Stimulated activated CD8-positive, alpha-beta memory T cell treated with anti-CD3 and anti-CD28 coated beads, Interleukin-12 subunit alpha, Interleukin-12 subunit beta, amount 100 ng/mL, for 4 hours (primary cell): ENCODE measurements around the gene SNX33.
"Not testable (repeated sequence)": the region's sequence is repeated elsewhere in the genome, so short reads cannot be mapped to it uniquely, and the experiment has no call there.

Source experiments
- DNase-seq: peaks from one replicate; pipeline ENCODE4 v3.0.0-alpha.2; 2020; ENCODE audit warnings: low read depth

The SNX33 gene

DNA sequence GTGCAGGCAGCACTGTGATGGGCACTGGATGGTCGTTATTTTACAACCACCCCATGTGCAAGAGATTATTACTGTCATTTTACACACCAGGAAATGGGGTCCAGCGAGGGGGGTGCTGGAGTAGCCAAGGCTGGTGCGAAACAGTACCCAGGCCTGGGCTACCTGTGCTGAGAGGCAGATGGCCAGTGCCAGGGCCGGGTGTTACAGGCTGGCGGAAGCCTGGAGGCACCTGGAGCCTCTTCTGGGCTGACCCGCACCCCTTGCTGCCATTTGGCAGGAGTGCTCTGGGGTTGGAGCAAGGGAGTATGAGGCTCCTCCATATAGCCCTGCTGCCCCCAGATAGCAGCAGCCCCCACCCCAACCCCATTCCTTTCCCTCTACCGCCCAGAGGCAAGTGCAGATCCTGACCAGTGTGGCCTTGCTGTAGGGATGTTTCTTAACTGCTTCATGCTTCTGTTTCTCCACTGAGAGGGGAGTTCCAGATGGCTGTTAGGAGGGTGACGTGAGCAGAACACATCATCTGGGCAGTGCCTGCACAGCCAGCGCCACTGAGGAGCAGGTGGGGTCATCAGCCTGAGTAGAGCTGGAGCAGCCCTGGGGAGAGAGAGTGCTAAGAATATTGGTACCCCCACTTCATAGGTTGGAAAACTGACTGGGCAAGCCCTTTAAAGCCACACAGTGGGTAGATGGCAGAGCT lies 15.3 kb downstream of the SNX33 start:
- DNase-seq: no peak

DNA sequence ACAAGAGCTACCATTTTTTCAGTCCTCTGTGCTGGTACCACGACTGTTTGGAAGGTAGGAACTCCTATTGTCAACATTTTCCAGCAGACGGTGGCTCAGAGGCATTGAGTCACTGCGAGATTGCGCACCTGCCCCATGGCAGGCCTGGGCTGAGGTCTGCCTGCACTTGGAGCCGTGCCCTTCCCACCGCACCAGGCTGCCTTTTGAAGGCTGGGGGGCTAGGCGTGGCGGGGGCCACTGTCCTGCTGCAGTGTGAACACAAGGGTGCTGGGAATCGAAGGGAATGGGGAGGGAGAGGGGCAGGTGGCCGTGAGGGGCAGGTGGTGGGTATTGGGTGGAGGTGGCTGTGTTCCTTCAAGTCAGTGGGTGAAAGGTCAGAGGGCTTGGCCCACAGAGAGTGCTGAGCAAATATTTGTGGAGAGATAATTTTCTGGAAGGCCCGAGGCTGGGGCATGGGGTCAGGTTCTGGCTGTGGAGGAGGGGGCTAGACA lies 16.3 kb downstream of the SNX33 start:
- DNase-seq: no peak

DNA sequence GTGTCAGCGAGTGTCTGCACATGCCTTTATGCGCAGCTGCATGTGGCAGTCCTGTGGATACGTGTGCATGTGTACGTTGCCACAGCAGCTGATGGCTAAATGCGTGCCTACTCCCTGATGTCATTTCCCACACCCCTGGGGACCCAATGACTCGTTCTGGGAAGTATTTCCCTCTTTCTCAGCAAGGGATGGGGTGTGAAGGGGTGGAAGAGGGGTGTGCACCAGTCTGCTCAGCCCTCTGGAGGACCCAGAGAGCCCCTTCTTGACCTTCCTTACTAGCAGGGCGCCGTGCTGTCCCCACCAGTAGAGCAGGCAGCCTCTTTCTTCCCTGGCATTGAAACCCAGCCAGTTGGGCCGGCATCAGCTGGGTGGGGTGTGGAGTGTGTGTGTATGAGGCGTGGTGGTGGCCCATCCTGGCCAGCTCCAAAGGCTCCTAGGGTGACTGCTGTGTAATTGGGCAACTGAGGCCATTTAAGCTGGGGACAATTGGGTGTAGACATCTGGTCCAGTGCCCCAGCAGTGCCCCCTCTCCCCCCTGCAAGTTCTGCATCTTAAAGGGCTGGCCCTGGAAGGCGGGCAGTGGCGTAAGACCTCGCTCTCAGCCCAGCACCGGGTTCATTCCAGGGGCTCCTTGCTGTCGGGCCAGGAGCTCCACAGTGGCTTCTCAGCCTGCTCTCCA lies 19.2 kb downstream of the SNX33 start:
- DNase-seq: no peak

DNA sequence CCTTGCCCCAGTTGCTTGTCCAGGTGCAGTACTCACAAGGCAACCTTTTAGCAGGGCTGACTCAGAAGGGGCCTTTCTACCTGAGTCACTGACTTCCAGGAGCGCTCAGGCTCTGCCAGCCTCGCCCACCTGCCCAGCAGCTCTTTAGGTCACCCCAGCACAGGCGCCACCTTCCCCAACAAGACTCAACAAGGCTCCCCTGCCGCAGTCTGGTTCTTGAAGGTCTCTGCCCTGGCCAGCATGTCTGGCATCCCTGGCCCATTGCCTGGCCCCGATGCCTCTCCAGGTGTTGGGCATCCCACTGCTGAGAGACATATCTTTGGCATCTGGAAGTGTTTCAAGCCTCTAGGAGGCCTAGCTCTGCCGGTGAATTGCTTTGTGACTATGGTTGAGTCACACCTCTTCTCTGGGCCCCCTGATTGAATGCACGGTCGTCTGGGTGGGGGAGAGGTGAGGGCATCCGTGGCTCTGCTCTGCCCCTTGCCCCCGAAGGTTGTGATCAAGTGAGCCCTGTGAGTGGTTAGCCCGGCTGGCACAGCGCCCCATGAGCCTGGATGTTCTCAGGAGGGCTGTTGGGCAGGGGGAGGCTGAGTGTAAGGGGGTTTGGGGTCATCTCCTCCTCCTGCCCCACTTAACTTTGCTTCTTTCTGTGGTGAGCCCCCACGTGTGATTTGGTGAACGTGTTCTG lies 21.6 kb downstream of the SNX33 start:
- no peak for DNase-seq

DNA sequence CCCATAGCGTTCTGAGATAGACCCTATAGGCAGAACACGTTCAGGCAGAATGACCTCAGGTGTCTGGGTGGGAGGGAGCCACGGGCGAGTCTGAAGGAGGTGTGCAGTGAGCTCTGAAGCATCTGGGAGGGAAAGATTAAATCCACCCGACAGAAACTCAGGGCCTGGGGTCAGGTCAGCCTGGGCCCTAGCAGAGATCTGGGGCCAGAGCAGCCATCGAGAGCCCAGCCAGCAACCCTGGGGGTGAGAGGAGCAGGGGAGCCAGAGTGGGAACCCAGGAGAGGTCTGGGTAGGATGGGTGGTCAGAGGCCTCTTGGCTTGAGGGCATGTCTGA lies 22.1 kb downstream of the SNX33 start:
- no peak for DNase-seq

DNA sequence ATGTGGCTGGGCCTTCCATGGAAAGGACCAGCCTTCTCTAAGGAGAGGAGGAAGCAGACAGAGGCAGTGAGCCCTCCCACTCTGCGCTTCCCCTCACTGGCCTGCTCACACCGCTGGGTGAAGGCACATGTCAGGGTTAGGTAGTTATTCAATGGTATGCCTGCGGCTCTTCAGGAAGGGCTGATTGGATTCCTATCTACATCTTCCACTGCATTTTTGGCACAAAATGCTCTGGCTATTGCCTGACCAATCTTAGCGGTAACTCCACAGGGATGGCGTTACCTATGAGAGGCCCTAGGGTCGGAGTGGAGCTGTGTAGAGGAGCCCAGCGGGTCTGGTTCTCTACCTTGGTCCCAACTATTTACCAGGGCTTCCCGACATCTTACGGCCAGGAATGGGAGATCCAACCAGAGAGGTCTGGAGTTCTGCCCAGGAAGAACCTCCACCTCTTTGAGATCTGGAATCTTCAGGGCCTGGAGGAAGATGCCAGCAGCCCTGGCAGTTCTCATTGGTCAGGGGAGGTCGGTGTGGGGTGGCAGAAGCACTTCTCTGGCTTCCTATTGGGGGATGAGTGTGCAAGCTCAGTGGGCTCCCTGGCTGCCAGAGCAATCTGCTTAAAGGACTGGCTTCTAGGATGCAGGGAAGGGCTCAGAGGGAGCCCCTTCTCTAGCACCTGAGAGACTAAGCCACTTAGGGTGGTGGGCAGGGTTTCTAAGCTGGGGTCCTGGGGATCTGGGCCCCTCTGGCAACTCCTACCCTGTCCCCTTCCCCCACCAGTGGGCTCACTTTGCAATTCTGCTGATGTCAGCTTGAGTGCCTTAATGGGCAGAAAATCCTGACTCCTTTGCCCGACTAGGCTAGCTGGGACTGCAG lies 24.3 kb downstream of the SNX33 start:
- no peak for DNase-seq

DNA sequence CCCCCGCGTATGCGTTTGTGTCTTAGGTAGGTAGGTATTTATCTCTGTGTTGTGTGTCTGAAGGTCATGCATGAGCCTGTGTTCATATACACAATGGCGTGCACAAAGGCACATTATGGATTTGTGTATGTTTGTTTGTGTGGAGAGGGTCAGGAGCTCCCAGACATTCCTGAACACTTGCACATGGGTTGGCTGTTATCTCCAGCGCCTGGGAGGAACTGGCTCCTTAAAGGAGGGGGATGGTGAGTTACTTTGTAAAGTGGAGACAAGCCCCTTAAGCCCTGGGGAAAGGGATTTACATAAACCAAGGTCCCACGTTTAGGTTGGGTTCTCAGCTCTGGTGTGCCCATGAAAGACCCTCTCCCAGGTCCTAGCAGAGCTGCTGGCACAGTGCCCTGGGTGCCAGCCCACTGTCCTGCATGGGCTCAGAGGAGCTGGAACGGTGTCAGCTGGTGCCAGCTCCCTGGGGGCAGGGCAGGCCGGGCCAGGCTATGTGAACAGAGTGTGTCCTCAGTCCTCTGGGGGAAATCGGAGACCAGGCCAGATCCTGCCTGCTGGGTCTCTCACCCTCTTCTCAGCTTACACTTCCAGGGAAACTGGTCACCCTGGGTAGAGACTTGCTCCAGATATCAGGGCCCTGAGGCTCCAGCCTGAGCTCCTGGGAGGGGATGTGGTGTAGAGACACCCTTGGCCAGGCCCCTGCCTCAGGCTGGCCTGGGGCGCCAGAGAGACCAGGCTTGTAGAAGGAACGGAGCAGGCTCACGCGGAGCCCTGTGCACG lies 25.1 kb downstream of the SNX33 start:
- no peak for DNase-seq

DNA sequence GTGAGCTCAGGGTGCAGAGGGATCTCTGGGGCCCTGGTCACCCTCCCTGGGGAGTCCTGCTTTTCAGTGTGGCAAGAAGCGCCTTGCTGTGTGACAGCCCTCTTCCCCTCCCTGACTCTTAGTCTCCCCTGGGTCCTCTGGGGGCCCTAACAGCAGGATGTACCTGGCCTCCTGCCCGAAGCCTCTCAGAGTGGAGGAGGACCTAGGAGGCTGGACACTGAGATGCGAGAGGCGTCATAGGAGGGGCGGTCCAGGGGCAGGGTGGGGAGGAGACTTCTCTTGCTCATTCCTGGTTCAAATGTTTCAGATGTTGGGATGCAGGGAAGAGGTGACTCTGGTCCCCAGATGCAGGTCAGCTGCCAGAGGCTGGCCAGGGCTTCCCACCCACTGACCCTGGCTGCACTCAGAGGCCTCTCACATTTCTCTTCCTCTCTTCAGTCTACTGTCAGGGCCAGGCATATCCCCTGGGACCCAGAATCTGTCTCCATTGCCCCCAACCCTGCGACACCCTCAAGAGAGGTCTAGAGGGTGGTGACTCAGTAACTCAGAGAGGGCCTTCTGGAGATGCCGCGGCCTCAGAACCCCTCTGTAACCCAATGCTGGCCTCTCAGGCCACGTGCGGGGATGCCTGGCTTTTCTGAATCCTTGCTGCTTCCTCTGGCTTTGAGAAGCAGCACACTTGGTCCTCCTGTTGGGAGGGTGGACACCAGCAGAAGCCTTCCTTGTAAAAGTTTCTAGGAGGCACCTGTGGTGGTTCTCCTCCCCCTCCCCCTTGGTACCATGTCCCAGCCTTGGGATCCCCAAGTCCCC lies 25.9 kb downstream of the SNX33 start:
- DNase-seq: no peak

DNA sequence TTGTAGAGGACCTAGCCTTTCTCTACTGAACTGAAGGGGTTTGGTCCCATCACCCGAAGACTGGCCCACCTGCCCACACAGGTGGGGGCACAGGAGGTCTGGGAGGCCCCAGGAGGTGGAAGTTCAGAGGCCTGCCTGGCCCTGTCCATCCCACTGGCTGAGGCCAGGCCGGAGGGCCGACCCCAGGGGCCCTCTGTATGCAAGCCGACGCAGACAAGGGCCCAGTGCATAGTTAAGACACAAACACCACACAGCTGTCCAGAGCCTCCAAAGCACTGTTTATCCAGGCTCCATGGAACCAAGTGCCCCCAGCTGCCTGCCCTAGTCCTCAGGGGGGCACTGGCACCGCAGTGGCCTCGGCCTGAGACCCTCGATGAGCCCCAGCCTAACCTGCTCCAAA lies 26.7 kb downstream of the SNX33 start:
- DNase-seq: no peak

DNA sequence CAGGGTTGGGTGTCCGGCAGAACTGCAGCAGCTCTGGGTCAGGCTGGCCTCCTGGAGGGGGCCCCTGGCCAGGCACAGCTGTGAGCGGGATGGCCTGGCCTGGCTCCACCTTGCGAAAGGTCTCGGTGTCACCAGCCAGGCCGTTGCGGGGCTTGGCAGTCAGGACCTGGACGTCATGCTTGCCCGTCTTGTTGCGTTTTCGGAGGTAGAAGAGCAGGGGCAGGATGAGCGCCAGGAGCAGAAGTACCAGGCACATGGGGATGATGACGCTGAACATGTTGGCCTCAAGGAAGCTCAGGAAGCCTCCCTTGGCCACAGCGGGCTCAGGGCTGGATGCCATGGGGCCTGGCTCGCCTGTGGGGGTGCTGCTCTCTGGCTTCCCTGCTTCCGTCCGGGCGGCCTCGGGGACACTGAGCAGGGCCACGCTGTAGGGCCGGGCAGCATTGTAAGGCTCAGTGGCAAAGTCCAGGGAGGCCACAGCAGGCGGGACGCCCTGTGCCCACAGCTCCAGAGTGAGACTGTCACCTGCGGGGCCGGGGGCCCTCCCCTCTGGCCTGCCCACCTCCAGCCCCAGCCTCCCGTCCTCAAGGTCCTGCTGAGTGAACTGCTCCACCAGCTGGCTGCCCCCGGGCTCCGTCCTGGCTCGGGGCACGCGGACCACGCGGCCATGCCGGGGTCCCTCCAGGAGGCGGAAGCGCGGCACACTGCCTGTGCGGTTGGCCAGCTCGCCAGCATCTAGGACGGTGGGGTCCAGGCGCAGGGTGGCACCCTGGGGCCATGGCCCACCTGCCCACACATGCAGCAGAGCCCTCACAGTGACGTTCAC lies 28.1 kb downstream of the SNX33 start:
- no peak for DNase-seq

DNA sequence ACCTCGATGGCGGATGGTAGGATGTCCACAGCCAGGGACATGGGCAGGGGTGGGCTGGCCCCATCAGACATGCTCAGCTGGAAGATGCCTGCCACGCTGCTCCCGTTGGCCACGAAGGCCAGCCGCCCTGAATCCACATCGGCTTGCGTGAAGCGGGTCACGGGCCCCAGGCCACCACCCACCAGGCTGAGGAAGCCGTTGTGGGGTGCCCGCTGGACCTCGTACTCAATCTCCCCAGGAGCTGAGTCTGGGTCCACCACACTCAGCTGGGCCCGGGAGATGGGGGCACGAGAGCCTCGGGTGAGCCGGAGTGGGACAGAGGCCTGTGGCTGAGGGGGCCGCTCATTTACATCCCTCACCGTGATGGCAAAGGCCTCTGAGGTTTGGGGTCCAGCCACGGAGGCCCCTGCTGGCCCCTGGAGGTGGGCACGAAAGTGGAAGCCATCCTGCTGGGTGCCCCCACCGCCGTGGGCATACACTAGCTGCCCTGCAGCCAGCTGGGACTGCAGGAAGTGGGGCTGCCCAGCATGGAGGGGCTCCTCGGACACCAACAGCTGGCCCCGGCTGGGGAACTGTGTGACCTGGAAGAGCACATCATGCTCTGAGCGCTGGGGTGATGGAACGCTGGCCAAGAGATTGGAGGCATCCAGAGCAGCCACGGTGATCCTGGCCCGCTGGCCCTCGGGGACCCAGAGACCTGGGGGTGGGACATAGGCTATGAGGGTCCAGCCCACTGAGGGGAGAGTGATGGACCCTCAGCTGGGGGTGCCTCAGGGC lies 29.2 kb downstream of the SNX33 start:
- no peak for DNase-seq

DNA sequence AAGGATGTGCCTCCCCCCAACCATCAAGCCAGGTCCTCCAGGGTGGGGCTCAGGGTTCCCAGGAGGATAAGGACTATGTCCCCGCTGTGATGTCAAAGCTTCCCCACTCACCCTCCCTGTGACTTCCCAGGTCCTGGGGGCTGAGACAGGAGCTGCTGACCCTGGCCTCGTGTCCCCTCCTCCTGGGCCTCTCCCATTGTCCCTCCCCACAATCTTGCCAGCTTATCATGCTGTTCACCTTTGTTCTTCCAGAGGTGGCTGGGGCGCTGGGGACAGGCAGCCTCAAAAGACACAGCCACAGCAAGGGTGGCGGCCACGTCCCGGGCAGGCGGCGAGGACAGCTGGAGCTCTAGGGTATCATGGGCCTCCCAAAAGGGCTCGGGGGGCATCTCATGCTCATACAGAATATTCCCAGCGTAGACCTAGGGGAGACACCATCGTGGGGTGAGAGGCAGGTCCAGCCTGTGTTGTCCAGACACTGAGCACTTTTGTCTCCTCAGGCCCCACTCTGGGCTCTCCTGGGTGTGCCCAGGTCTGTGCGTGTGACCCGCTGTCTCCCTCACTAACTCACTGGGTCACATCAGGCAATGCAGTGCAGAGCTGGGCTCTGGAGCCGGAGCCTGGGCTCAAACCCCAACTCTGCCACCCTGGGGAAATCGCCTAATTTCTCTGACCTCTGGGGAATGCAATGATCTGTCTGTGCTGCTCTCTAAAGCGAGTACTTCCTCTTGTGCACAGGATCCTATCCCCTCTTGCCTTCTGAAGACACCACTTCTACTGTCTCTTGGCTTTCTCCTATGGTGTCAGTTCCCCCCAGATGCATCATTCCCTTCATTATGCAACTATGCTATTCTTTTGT lies 30.0 kb downstream of the SNX33 start:
- no peak for DNase-seq

DNA sequence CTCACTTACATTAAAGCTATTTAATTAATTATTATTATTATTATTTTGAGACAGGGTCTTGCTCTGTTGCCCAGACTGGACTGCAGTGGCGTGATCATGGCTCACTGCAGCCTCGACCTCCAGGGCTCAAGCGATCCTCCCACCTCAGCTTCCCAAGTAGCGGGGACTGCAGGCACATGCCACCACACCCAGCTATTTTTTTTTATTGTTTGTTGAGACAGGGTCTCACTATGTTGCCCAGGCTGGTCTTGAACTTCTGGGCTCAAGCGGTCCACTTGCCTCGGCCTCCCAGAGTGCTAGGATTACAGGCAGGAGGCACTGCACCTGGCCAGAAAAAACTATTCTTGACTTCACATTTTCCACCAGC lies 30.6 kb downstream of the SNX33 start:
- DNase-seq: not testable (repeated sequence)

DNA sequence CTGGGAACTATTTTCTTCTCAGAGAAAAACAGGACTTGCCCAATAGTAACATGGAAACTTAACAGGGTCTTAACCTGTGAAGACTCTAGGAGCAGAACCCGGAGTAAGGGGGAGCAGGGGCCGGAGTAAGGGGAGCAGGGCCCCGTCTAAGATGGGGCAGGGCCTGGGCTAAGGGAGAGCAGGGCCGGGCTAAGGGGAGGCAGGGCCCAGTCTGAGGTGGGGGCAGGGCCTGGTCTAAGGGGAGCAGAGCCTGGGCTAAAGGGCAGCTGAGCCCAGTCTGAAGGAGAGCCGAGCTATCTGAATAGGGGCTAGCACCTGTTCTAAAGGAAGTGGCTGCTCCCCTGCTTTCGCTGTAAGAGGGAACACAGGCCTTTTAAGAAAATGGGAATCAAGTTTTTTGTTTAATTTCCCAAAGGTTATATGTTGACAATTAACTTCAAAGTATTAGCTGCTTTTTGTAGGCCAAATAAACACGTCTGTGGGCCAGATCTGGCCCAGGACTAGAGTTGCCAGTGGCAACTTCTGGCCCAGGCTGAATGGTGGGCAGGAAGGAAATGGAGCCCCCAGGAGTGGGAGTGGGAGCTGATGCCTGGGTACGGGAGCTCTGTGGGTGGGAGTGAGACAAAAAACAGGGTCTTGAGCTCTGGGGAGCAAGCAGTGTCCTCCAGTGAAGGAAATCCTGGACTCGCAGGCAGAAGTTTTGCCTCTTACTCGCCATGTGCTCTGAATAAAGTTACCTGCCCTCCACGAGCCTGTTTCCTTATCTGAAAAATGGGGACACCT lies 32.5 kb downstream of the SNX33 start:
- DNase-seq: no peak

DNA sequence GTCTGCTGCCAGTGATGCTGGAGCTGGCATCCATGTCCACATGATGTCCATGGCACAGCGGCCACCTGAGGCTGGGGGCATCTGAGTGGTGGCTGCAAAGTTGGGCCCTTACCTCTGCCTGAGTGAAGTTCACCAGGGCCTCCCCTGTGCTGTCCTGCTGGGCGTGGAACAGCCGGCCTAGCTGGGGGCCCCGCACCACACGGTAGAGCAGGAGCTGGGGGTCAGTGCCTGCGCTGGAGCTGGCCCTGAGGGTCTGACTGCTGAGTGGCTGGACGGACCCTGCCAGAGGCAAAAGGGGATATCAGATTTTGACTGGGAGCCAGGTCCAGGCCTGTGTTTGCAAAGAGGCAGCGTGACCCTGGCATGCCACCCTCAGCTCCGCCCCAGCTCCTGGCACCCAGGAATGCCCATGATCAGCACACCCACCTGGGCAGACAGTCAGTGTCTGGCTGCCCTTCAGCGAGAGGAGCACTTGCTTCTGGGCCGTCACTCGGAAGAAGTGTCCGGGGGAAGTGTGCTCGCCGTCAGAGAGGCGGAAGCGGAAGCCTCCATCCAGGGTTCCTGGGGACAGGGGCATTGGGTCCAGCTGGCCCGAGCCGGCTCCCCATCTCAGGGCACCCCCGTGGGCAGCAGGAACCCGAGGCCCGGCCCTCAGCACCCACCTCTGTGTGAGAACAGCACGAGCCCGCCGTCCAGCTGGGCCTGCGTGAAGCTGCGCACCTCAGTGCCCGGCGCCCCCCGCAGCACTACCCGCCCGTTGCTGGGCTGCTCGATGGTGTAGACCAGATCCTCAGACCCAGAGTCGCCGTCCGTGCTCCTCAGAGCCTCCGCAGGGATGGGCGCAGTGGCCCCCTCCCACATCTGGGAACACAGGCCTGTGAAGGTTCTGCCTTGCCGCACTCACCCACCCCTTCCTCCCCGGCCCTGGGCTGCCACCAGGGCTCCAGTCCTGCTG lies 34.7 kb downstream of the SNX33 start:
- no peak for DNase-seq
